Gastrocnemius medialis (tissue), 4 donors: ENCODE results near the gene PARD3.

Experiments used
- POLR2A ChIP-seq, 2 donors: fragments of 450-650 bp; IDR thresholded peaks; one replicate each; pipeline ENCODE4 v1.6.1; 2017; ENCODE audit warnings: antibody characterized with exemption in 2 of 2, mild to moderate bottlenecking in 2 of 2, moderate library complexity in 2 of 2
- TF ChIP-seq, protein P1 (sequence below), 5 experiments: fragments of 450-650 bp in 3 of 5; fragments of 200-600 bp in 2 of 5; sonication (generic) in 2 of 5; IDR thresholded peaks in 4 of 5; conservative IDR thresholded peaks in 1 of 5; 1 replicate in 4 of 5; 2 replicates in 1 of 5; pipeline ENCODE4 v1.5.1; 2016 to 2019; ENCODE audit warnings: antibody characterized with exemption in 5 of 5, mild to moderate bottlenecking in 3 of 5, moderate library complexity in 3 of 5

DNA sequence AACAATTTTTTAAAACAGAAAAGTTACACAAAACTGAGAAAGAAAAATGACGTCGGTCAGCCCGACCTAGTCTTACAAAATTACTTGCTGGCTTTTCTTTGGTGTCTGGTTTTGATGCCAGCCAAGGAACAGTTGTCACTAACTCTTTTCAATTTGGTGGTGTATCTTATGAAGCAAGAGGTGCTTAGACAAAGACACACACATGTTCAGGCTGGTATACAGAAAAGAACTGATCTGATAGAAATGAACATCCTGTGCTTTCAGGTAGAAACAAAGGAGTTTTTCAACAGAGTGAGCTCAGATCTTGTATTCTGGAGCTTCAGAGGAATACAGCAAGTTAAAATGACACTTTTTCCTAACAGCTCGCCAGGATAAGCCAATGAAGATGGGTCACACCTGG, 43.6 kb downstream of the PARD3 start:
- no peak for TF ChIP-seq POLR2A (IDR thresholded peaks at IDR 0.05)
- TF ChIP-seq, protein P1, sequence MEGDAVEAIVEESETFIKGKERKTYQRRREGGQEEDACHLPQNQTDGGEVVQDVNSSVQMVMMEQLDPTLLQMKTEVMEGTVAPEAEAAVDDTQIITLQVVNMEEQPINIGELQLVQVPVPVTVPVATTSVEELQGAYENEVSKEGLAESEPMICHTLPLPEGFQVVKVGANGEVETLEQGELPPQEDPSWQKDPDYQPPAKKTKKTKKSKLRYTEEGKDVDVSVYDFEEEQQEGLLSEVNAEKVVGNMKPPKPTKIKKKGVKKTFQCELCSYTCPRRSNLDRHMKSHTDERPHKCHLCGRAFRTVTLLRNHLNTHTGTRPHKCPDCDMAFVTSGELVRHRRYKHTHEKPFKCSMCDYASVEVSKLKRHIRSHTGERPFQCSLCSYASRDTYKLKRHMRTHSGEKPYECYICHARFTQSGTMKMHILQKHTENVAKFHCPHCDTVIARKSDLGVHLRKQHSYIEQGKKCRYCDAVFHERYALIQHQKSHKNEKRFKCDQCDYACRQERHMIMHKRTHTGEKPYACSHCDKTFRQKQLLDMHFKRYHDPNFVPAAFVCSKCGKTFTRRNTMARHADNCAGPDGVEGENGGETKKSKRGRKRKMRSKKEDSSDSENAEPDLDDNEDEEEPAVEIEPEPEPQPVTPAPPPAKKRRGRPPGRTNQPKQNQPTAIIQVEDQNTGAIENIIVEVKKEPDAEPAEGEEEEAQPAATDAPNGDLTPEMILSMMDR (IDR thresholded peaks at IDR 0.05 in 4 of 5, conservative IDR thresholded peaks at IDR 0.05 in 1 of 5): no peak
